Fibroblast of skin of scalp (primary cell): ENCODE measurements around the gene MAP2K6.

ENCODE experiments used
- DNase-seq: peaks from one replicate; pipeline ENCODE4 v3.0.0-alpha.2; 2013

The MAP2K6 gene

DNA sequence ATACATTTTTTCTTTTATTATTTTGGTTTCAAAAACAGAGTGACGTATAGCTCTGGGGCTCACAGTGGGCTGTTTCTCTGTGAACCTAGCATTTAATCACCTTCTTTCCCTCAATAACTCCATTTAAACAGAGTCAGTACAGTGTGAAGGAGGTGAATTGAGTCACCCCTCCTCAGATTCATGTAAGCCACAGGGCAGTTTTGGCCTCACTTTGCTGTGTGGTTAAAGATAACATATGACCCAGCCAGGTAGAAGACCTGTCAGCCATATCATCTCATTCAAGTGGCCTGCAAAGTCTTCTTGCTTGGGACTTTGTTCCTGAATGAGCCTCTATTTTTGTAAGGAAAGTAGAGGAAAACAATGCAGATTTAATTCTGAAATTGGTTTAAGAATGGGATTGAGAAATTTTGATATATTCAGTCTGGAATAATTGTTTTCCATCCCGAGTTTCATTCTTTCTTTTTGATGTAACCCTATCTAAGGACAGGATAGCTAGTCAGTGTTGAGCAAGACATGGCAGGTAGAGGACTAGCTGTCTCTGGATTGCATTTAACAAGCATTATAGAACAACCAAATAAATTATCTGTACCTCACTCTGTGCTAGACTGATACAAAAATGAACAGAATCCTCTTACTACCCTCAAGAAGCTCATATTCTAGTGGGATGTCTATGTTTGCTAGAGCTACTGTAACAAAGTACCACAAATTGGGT is 13.1 kb downstream of the MAP2K6 start:
- DNase-seq, result no peak

DNA sequence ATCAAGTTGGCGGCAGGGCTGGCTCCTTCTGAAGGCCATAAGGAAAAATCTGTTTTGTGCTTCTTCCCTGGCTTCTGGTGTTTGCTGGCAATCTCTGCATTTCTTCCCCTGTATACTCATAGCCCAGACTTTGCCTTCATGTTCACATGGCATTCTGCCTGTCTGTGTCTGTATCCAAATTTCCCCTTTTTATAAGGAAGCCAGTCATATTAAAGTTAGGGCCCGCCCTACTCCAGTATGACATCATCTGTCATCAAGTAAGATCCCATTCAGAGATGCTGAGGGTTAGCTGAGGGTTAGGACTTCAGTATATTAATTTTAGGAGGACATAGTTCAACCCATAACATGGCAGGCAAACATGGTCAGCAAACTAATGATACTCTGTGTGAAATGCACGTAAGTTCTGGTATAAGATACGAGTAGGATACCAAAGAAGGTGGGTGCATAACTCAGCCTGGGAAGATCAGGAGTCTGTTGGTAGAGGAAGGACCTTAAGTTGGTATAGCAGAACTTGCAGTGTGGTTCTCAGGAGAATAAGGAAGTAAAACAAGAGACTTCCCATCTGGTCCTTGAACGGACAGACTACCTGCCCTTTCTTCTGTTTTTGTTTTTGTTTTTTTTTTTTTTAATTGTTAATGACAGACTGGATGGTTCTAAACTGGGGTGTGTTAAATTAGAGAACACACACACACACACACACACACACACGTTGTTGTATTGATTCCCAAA is 13.9 kb downstream of the MAP2K6 start:
- DNase-seq, result no peak

DNA sequence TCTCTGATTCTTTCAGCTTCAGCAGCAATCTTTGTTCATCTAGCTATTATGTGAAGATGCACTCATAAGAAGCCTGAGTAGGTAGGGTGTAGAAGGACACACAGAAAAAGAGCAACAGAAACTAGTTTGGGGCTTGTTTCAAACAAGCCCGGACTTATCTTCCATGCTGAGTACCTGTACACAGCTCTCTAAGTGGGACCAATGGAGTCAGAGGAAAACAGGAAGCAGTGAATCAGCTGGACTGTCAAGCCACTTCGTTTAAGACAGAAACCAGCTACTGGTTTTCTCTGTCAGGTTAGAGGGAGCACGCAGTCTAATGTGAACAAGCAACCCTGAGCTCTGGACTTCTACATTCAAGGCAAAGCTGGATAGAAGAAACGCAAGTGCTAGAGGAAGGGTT is 16.0 kb downstream of the MAP2K6 start:
- no peak for DNase-seq

DNA sequence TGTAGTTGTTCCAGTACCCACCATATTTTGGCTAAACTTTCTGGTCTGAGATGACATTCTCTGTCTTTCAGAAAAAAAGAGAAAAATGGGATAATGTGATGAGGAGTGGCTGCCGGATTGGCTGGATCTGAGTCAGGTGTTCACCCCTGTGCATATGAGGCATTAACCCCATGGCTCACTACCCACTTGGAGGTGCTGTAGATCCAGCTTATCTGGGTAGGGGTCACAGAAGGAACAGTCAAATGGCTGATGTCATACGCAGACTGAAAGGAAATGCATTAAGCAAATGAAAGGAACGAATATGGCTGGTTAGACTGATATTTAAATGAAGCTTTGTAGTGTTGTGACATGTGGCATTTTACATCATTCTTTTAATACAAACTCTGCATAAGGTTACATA is 17.3 kb downstream of the MAP2K6 start:
- no peak for DNase-seq

DNA sequence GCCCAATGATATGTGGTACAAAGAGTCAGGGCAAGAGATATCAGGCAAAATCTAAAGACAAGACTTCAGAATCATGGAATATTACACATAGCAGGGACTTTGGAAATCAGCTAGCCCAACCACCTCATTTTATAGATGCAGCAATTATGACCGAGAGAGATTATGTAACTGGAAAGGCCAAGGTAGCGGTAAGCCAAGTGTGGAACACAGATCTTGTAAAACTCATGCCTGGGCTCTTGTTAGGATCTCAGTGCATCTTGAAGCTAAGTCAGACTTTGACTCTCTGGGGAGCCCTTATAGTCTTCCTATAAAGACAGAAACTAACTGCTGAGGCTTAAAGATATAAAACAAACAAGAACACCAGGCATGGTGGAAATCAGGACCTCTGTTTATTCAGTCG is 18.6 kb downstream of the MAP2K6 start:
- DNase-seq, result no peak

DNA sequence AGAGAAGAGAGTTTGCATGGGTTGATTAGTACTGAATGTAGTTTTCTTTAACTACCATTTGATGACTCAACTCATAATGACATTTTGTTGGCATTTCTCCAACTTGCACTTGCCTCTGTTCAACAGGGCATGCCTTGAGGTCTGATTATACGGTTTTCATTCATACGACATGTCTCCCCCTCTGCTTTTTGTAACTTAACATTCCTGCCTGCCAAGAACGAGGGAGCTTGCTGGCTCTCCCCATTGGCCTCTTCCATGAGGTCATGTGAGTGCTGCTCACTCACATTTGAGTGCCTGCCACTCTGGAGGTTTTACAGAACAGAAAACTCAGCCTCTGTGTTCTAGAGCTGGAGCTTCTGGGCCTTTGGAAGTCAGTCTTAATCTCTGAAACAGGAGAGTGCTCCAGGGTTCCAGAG is 19.7 kb downstream of the MAP2K6 start:
- peak; percentile 17 for DNase-seq

DNA sequence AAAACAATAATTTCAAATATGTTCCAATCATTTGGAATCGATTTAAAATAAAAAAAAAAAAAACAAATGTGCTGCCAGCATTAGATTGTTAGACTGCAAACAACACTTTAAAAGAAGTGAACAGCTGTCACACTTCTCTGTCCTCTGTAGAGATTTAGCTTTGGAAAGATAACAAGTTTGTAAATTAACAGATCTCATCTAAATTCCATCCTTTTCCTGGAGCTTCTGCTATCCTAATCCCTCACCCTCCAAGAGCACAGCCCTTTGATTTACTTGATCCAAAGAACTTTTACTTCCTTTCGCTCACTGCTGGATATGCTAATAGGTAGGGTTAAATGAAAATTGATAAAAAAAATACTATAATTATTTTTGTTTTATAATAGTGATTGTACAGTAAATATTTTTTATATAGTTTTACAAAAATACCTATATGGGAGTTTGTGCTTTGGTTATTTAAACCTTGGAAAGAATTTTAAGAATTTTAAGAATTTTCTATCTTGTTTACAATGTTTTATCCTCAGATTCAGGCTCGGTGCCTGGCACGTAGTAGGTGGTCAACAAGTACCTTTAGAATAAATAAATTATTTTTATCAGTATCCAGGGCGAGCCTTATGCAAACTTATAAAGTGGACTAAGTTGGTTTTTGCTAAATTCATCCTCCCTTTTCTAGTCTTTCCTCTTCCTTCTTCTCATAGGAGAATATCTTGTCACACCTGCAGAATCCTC is 21.6 kb downstream of the MAP2K6 start:
- no peak for DNase-seq

DNA sequence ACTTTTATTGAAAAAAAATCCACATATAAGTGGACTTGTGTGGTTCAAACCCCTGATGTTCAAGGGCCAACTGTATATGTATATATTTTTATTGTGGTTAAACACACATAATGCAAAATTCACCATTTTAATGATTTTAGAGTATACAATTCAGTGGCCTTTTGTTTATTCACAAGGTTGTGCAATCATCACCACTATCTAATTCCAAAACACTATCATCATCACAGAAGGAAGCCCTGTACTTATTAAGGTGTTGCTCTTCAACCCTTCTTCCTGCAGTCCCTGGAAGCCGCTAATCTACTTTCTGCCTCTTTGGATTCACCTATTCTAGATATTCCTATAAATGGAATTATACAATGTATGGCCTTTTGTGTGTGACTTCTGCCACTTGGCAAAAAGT is 23.0 kb downstream of the MAP2K6 start:
- DNase-seq, result no peak

DNA sequence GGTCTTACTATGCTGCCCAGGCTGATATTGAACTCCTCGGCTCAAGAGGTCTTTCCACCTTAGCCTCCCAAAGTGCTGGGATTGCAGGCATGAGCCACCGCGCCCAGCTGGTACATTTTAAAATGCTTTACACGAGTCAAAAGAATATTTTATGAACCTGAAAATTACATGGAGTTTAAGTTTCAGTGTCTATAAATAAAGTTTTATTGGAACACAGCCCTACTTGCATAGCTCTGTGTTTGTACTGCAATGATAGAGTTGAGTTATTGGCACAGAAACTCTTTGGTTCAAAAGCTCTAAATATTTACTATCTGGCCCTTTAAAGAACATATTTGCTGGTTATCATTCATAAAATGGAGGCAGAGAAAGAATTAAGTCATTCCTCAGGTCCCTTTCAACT is 24.3 kb downstream of the MAP2K6 start:
- no peak for DNase-seq

DNA sequence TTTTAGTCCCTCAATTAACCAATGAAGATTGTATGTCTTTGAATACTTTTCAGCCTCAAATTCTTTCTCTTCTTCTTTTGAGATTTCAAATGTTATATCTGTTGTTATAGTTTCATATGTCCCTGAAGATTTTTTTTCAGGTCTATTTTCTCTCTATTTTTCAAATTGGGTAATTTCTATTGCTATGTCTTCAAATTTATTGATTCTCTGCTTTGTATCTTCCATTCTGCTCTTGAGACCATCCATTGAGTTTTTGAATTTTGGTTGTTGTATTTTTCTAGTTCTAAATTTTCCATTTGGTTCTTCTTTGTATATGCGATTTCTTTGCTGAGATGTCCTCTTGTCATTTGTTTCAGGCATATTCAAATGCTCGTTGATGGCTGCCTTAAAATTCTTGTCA is 26.7 kb downstream of the MAP2K6 start:
- DNase-seq, result no peak

DNA sequence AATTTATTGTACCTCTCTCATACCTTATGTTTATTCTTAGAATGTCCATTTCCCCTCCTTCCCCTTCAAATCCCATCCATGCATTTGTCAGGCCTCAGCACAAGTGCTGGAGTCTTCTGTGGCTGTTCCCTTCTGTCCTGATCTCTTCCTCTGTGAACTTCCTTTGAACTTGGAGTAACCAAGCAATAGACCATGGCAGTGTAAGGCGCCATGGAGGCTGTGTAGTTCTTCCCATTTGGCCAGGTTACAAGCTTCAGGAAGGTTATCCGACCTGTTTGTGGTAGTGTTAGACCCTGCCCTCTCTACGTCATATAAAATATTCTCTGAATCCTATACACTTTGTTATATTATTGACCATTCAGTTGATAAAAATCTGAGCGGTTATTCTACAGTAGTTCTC is 28.6 kb downstream of the MAP2K6 start:
- no peak for DNase-seq

DNA sequence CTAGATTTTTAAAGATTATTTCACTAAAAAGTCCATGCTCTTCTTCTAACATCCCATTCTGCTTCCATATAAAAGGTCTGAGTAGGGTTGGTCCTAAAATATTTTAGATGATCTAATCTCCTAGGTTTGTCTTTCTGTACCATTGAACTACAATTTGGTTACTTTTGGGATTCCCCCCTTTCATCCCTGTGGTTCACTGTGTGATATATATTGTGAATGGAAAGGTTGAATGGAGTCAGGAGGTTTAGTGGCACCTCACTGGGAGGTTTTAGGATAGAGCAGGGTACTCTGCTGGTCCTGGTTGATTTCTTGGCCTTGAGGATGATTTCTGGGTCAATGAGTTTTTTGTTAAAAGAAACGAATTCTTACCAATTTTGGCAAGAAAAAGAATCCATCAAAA is 29.5 kb downstream of the MAP2K6 start:
- no peak for DNase-seq

DNA sequence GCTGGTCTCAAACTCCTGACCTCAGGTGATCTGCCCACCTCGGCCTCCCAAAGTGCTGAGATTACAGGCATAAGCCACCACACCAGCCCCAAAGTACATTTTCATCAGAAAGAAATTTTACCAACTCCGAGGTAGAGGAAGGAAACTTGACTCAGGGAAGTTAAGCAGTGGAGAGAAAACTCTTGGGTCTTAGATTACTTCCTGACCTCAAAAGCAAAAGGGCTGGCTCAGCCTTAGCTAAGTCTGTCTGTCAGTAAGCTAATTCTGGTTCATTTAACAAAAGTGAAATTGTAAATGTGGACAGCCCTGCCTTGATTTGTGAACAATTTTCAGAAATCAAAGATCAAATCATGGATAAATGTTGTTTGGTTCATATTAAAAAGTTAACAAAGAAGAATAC is 30.6 kb downstream of the MAP2K6 start:
- no peak for DNase-seq

DNA sequence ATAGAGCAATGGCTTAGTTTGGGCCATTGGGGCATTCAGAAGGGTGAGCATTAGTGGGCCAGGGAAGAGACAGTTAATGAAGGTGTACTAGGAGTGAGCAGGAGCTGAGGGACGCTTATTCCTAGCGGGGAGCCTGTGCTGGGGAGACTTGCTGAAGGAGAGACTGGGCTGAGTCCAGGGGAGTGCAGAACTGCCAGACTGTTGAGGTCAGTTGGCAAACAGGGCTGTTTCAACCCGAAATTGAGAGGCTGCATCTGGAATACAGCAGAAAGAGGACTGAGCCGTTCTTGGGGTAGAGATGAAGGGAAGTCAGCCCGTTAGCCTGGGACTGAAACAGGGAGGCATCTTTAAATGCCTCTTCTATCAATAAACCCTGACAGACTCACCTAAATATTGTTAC is 33.2 kb downstream of the MAP2K6 start:
- no peak for DNase-seq

DNA sequence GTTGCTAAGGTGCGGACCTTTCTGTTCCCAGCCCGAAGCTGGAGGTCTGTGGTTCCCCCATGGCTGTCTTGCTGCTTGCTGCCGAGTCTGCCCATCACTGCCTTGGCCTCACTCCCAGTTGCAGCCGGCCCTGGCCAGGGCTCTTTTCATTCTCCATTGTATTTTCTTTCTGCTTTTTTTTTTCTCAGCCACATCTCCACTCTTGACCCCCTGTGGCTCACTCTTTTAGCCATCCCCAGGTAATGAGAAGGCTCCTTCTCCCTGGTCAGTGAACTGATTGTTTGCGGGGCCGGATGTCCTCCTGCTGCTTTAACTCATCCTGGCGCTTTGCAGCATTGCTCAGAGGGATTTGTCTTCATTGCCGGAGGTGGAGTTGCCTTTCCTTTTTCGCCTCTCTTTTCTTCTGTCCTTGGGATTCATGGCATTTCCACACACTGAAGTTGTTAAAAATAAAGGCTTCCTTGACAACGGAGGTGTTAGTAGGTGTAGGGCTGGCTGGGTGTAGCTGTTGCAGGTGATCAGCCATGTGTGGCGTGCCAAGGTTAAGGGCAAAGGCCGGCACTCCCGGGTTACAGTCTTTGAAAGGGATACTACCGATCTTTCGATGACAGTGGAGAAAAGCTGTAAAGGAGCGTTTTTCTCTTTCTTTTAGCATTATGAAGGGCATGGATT is 34.1 kb downstream of the MAP2K6 start:
- no peak for DNase-seq

DNA sequence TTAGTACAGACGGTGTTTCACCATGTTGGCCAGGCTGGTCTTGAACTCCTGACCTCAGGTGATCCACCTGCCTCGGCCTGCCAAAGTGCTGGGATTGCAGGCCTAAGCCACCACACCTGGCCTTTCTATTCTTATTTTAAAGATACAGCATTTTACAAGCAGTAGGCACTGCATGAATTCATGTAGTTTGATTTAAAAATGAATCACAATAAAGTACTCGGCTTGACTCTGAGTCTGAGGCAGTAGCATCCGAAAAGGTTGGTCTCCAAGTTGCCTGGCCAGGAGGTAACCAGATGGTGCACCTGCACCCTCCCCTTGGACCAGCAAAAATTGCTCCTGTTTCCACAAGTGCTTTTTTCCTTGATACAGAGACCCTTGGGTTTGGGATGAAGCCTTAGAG is 35.6 kb downstream of the MAP2K6 start:
- no peak for DNase-seq

DNA sequence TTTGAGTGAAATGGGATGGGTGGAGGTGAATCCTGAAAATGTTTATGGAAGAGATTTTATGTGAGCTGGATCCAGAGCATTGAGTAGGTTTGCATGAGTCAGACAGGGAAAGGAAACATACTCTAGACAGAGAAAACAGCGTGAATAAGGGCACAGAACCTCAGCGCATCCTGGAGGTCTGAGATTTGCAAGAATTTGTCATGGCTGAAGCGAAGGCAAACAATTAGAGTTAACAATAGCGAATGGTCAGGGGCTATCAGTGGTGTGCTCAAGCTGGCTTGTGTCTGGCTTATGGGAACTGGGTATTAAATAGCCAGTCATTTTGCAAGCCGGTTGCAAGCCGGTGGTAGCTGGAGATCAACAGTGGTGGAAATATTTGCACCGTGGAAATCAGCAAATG is 36.4 kb downstream of the MAP2K6 start:
- DNase-seq, result no peak

DNA sequence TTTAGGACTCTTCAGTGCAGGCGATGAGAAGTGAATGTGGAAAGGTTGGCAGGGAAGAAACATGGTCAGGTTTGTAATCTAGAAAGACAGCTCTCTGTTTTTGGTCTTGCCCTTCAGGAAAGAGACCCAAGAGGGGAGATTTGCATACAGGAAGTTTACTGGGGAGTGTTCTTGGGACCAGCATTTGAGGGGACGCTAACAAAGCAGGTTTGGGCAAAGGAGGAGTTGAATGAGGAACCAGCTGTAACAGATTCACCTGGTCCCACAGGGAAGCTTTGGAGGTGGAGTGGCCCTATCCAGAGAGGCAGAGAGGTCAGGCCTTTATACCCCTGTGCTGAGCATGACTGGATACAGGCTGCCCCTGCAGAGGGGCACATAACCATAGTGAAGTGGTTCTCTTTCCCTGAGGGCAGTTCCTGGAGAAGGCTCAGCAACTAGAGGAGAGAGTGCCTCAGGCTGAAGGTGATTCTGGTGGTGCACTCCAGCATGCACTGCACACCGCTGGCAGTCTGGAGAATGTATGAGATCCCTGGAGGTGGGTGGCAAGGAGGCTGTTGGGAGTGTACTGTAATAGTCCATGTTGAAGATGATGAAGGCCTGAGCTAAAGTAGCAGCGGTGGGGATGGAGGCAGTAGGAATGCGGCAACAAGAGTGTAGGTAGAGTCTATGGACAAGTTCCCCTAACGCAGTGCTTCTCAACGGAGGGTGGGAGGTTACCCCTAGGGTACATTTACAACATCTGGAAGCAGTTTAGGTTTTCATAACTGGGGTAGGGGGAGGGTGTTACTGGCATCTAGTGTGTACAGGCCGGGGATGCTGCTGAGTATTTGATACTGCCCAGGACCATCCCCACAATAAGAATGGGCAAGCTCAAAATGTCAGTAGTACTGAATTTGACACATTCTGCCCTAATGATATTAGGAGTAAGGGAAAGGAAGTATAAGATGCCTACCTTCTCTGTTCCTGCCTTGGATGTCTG is 37.2 kb downstream of the MAP2K6 start:
- DNase-seq, result no peak

DNA sequence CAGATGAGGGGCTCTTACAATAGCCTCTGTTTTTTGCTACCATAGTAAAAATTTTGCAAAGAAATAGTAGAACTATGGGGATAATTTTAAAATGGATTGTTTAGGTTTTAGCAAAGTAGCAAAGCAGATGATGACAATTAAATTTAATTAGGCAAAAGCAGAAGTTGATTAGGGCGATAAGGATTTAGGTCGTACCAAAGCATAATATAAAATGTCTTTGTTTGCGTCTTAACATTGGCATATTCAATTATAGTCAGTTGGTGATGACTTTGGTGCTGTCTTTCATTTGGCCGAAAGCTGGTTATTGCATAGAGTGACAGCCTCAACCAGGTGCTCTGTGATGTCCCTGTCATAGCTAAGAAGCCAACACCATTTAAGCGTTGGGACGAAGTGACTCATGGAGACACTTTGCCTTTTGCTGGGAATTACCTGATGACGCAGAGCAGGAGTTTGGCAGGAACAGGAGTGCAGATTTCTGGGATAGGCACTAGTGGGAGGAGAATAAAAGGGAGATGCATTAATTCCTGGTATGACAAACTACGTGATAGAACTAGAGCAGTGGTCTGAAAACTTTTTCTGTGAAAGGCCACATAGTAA is 38.3 kb downstream of the MAP2K6 start:
- no peak for DNase-seq

DNA sequence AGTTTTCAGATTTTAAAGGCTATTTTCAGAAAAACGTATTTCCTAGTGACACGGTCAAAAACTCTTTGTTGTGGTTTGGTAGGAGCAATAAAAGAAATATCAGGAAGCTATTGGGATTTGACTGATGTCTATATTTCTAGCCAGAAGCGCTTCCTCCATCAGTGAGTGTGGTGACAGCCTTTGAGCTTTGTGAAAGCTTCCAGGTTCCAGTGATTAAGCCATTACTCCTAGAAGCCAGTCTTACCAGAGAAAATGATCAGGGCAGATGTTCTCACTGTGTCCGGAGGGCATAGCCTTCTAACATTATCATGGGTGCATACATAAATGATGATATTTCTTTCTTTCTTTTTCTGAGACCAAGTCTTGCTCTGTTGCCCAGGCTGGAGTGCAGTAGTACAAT is 39.6 kb downstream of the MAP2K6 start:
- no peak for DNase-seq

DNA sequence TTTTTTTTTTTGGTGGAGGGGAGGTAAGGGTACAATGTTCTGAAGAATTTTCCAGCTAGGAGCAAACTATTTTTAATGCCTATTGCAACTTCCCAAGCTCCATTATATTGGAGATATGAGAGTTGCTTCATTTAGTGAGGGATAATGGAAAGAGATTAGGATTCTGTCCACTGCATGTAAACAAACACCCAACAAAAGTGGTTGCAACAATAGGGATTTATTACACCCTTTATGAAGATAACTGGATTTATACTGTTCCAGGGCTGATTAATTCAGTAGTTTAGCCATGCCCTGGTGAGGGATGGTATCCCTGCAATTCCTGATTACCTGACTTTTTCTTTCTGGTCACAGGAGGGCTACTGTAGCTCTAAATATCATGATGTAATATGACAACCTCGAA is 40.5 kb downstream of the MAP2K6 start:
- no peak for DNase-seq

DNA sequence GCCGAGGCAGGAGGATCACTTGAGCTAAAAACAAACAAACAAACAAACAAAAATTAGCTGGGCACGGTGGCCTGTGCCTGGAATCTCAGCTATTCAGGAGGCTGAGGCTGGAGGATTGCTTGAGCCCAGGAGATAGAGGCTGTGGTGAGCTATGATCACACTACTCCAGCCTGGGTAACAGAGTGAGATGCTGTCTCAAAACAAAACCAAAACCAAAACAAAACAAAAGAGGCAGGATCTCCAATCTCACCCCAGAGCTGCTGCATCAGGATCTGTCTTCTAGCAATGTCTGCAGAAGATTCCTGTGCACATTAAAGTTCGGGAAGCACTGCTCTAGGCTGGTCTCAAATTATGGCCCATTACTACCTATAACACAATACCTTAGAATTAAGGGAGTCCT is 43.1 kb downstream of the MAP2K6 start:
- no peak for DNase-seq
